Sigmoid colon (tissue), 4 donors: ENCODE results near the gene LTB4R.

ENCODE experiments used
- CTCF ChIP-seq, 4 experiments: fragments of 450-650 bp in 3 of 4; fragments of 200-600 bp in 1 of 4; IDR thresholded peaks; one replicate each; pipeline ENCODE4 v1.5.1; 2016 to 2019; ENCODE audit warnings: antibody characterized with exemption in 4 of 4, mild to moderate bottlenecking in 3 of 4, moderate library complexity in 2 of 4
- EP300 ChIP-seq, 4 donors: sonication (generic); formaldehyde crosslinking; IDR thresholded peaks; one replicate each; pipeline ENCODE4 v1.6.1; 2017; ENCODE audit warnings: antibody characterized with exemption in 4 of 4
- POLR2A ChIP-seq, 2 donors: fragments of 450-650 bp; IDR thresholded peaks; one replicate each; pipeline ENCODE4 v1.6.1; 2016; ENCODE audit warnings: antibody characterized with exemption in 2 of 2, mild to moderate bottlenecking in 2 of 2, moderate library complexity in 2 of 2
- POLR2AphosphoS5 ChIP-seq, 4 donors: sonication (generic); formaldehyde crosslinking; IDR thresholded peaks; one replicate each; pipeline ENCODE4 v1.6.1; 2017; ENCODE audit warnings: antibody characterized with exemption in 4 of 4

GRCh38 chr14:24312736-24313507 is 1.6 kb downstream of the LTB4R start:
- TF ChIP-seq CTCF (IDR thresholded peaks at IDR 0.05) (no peak), POLR2A (IDR thresholded peaks at IDR 0.05) (no peak), POLR2AphosphoS5 (IDR thresholded peaks at IDR 0.05) (peak in 2 of 4 donors; percentile 22 to 57), EP300 (IDR thresholded peaks at IDR 0.05) (no peak)
